Measurements from ENCODE around the gene EPPIN. TPM values are rescaled to one million over a fixed set of nuclear protein-coding genes. Genes with fewer than 3 reads are reported as not detected.
"Not testable (repeated sequence)": the region's sequence is repeated elsewhere in the genome, so short reads cannot be mapped to it uniquely, and the experiment has no call there.

The EPPIN gene
- total RNA-seq, 1 experiment from 2014 or later, result not detected

- POLR2A ChIA-PET (ENCODE audit: unreplicated experiment), result no interaction called here
- no peak overlapping the region for H3K4me3 ChIP-seq
- intact Hi-C loops (cut with micrococcal nuclease; ENCODE audit: unreplicated experiment), result no loop called here
- no peaks in the 10 kb centered on the region for H3K36me3 ChIP-seq (ENCODE audit: low read depth)
- no TSS peak for BruUV-seq (replicated peaks)
- H3K9me3 ChIP-seq (ENCODE audit: insufficient read depth, low read depth), result no peaks in the 10 kb centered on the region
- no peak for DNase-seq
- no peaks in the 10 kb centered on the region for H3K27me3 ChIP-seq (ENCODE audit: insufficient read depth, low read depth)
- TF ChIP-seq CTCF (conservative IDR thresholded peaks at IDR 0.05) (no peak), EZH2 (IDR thresholded peaks at IDR 0.05; ENCODE audit: low read depth) (no peak)
- H2AFZ ChIP-seq, result no peak overlapping the region
- CTCF ChIA-PET, result interaction anchor here (0.6 kb wide), 2 partner anchors 33 to 134 kb away, joined by 3 read pairs; no protein-coding TSS in a partner anchor
- H3K9me2 ChIP-seq (ENCODE audit: insufficient read depth), result no peaks in the 10 kb centered on the region; the same call in 1 of the 2 replicates
- H3K4me2 ChIP-seq, result no peak overlapping the region
- no peaks in the 10 kb centered on the region for H3K79me2 ChIP-seq (ENCODE audit: low read depth)
- H4K20me1 ChIP-seq (ENCODE audit: insufficient read depth), result no peaks in the 10 kb centered on the region
- H3F3A ChIP-seq (ENCODE audit: insufficient read depth, low read depth), result no peaks in the 10 kb centered on the region
- no peak overlapping the region for H3K27ac ChIP-seq
- H3K4me1 ChIP-seq (replicated peaks; ENCODE audit: insufficient read depth), result no peaks in the 10 kb centered on the region
Measured at GRCh38 chr20:45576995-45577394, 29.8 kb upstream of the EPPIN start.

GRCh38 chr20:45575931-45576330 is 28.7 kb upstream of the EPPIN start:
- H3F3A ChIP-seq (ENCODE audit: insufficient read depth, low read depth), result no peaks in the 10 kb centered on the region
- H3K79me2 ChIP-seq (ENCODE audit: low read depth), result no peaks in the 10 kb centered on the region
- ChIA-PET POLR2A (ENCODE audit: unreplicated experiment) (no interaction called here), CTCF (no interaction called here)
- no peak for TF ChIP-seq CTCF (conservative IDR thresholded peaks at IDR 0.05)
- TF ChIP-seq EZH2 (IDR thresholded peaks at IDR 0.05; ENCODE audit: low read depth), result no peak
- H3K9me2 ChIP-seq (ENCODE audit: insufficient read depth), result no peaks in the 10 kb centered on the region; the same call in 1 of the 2 replicates
- H3K4me1 ChIP-seq (replicated peaks; ENCODE audit: insufficient read depth), result no peaks in the 10 kb centered on the region
- no TSS peak for BruUV-seq (replicated peaks)
- no peak for DNase-seq
- no peaks in the 10 kb centered on the region for H3K9me3 ChIP-seq (ENCODE audit: insufficient read depth, low read depth)
- H3K4me3 ChIP-seq, result no peak overlapping the region
- no peaks in the 10 kb centered on the region for H3K36me3 ChIP-seq (ENCODE audit: low read depth)
- no peaks in the 10 kb centered on the region for H3K27me3 ChIP-seq (ENCODE audit: insufficient read depth, low read depth)
- H4K20me1 ChIP-seq (ENCODE audit: insufficient read depth), result no peaks in the 10 kb centered on the region
- no peak overlapping the region for H3K27ac ChIP-seq
- no peak overlapping the region for H3K4me2 ChIP-seq
- H2AFZ ChIP-seq, result no peak overlapping the region
- intact Hi-C loops (cut with micrococcal nuclease; ENCODE audit: unreplicated experiment), result no loop called here

- POLR2A ChIA-PET (ENCODE audit: unreplicated experiment); H4K20me1 ChIP-seq (ENCODE audit: insufficient read depth); H3K9me2 ChIP-seq (ENCODE audit: insufficient read depth); H3K4me1 ChIP-seq (replicated peaks; ENCODE audit: insufficient read depth); H3K36me3 ChIP-seq (ENCODE audit: low read depth); H3K4me3 ChIP-seq; BruUV-seq (replicated peaks); H3K4me2 ChIP-seq; H3K79me2 ChIP-seq (ENCODE audit: low read depth); intact Hi-C loops (cut with micrococcal nuclease; ENCODE audit: unreplicated experiment); H3K9me3 ChIP-seq (ENCODE audit: insufficient read depth, low read depth); H3K27me3 ChIP-seq (ENCODE audit: insufficient read depth, low read depth); DNase-seq; H3K27ac ChIP-seq; H2AFZ ChIP-seq; CTCF ChIA-PET; H3F3A ChIP-seq (ENCODE audit: insufficient read depth, low read depth): not testable (repeated sequence)
Measured at GRCh38 chr20:45569650-45570049, 22.4 kb upstream of the EPPIN start.

- Histone ChIP-seq H4K20me1 (ENCODE audit: insufficient read depth) (no peaks in the 10 kb centered on the region), H3K36me3 (ENCODE audit: low read depth) (no peaks in the 10 kb centered on the region), H3K9me3 (ENCODE audit: insufficient read depth, low read depth) (no peaks in the 10 kb centered on the region), H2AFZ (no peak overlapping the region), H3K27ac (no peak overlapping the region), H3K4me2 (no peak overlapping the region), H3K4me3 (no peak overlapping the region), H3K9me2 (ENCODE audit: insufficient read depth) (peaks cover 3% of the 10 kb centered on the region; the same call in 1 of the 2 replicates), H3F3A (ENCODE audit: insufficient read depth, low read depth) (no peaks in the 10 kb centered on the region), H3K79me2 (ENCODE audit: low read depth) (no peaks in the 10 kb centered on the region), H3K27me3 (ENCODE audit: insufficient read depth, low read depth) (no peaks in the 10 kb centered on the region), H3K4me1 (replicated peaks; ENCODE audit: insufficient read depth) (peaks cover 7% of the 10 kb centered on the region)
- BruUV-seq (replicated peaks), result no TSS peak
- ChIA-PET CTCF (no interaction called here), POLR2A (ENCODE audit: unreplicated experiment) (no interaction called here)
- intact Hi-C loops (cut with micrococcal nuclease; ENCODE audit: unreplicated experiment), result no loop called here
- TF ChIP-seq CTCF (conservative IDR thresholded peaks at IDR 0.05) (no peak), EZH2 (IDR thresholded peaks at IDR 0.05; ENCODE audit: low read depth) (no peak)
- no peak for DNase-seq
Measured at GRCh38 chr20:45564760-45565276, 17.6 kb upstream of the EPPIN start.
